MM.1S (cell line): ENCODE results near the gene BDP1.
"Not testable (repeated sequence)": the region's sequence is repeated elsewhere in the genome, so short reads cannot be mapped to it uniquely, and the experiment has no call there.

Experiments used
- EZH2 ChIP-seq: fragments of 300-600 bp; sonication (generic); optimal IDR thresholded peaks from 2 replicates; pipeline ENCODE3; 2017; ENCODE audit warnings: low read depth, mild to moderate bottlenecking, antibody characterized with exemption, low read length, mixed read lengths
- TF ChIP-seq, protein P1 (sequence below): fragments of 300-600 bp; sonication (generic); IDR thresholded peaks from 2 replicates; pipeline ENCODE4 v1.5.1; 2016; ENCODE audit warnings: antibody characterized with exemption, low read length, mixed read lengths

DNA sequence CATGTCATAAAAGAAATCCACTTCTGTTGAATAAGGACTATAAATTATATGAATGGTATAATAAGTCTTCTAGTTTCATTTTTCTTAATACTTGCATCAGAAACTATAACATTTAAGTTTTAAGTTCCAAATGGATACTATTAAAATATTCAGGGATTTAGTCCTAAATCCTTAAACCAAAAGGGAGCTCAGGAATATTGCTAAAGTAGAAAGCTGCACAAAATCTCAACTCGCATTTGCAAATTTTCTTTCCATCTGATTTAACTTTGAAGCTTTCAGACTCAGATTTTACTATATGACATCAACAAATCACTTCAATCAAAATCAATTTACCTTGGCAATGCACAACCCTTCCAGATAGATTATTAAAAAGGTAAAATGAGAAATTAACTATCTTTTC, 10.4 kb upstream of the BDP1 start:
- TF ChIP-seq, protein P1, sequence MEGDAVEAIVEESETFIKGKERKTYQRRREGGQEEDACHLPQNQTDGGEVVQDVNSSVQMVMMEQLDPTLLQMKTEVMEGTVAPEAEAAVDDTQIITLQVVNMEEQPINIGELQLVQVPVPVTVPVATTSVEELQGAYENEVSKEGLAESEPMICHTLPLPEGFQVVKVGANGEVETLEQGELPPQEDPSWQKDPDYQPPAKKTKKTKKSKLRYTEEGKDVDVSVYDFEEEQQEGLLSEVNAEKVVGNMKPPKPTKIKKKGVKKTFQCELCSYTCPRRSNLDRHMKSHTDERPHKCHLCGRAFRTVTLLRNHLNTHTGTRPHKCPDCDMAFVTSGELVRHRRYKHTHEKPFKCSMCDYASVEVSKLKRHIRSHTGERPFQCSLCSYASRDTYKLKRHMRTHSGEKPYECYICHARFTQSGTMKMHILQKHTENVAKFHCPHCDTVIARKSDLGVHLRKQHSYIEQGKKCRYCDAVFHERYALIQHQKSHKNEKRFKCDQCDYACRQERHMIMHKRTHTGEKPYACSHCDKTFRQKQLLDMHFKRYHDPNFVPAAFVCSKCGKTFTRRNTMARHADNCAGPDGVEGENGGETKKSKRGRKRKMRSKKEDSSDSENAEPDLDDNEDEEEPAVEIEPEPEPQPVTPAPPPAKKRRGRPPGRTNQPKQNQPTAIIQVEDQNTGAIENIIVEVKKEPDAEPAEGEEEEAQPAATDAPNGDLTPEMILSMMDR = not testable (repeated sequence)
- TF ChIP-seq EZH2 = not testable (repeated sequence)
